Activated CD8-positive, alpha-beta T cell treated with anti-CD3 and anti-CD28 coated beads for 36 hours (primary cell): Measurements from ENCODE around the gene EPHA4. TPM values are rescaled to one million over a fixed set of nuclear protein-coding genes. Genes with fewer than 3 reads are reported as not detected.

Experiments used
- ATAC-seq: fragments of 200-7000 bp; cut with Tn5 transposase; one replicate; pipeline ENCODE4 v1.10.0; 2021; ENCODE audit warnings: mild to moderate bottlenecking, moderate library complexity
- CTCF ChIA-PET: fragments of 350-600 bp; sonication (Branson Sonifier 250); formaldehyde crosslinking; loops from one replicate; lab custom pipeline; 2021; ENCODE audit warnings: antibody characterized with exemption; lab: Charles Lee
- POLR2A ChIA-PET: fragments of 350-600 bp; sonication (Branson Sonifier 250); formaldehyde crosslinking; loops from one replicate; lab custom pipeline; 2021; ENCODE audit warnings: antibody characterized with exemption; lab: Charles Lee
- DNase-seq: peaks from one replicate; pipeline ENCODE4 v3.0.0-alpha.2; 2020
- H3K27ac Mint-ChIP-seq: one replicate; pipeline ENCODE4 v1.8.0; 2021; ENCODE audit warnings: mild to moderate bottlenecking, mixed read lengths
- H3K27me3 Mint-ChIP-seq: one replicate; pipeline ENCODE4 v1.8.0; 2021; ENCODE audit warnings: mixed read lengths
- H3K36me3 Mint-ChIP-seq: one replicate; pipeline ENCODE4 v1.8.0; 2021; ENCODE audit warnings: low read depth, mixed read lengths
- H3K4me1 Mint-ChIP-seq: one replicate; pipeline ENCODE4 v1.8.0; 2021; ENCODE audit warnings: low read depth, mixed read lengths
- H3K4me3 Mint-ChIP-seq: one replicate; pipeline ENCODE4 v1.8.0; 2021; ENCODE audit warnings: mild to moderate bottlenecking, moderate library complexity, mixed read lengths
- H3K9me3 Mint-ChIP-seq: one replicate; pipeline ENCODE4 v1.8.0; 2021; ENCODE audit warnings: mixed read lengths
- CTCF ChIP-seq: fragments of 200-600 bp; IDR thresholded peaks from one replicate; pipeline ENCODE4 v1.8.0; 2022; ENCODE audit warnings: antibody characterized with exemption, mild to moderate bottlenecking
- intact Hi-C: fragments of 100-400 bp; cut with micrococcal nuclease; formaldehyde crosslinking; loops from one replicate; pipeline ENCODE4 v1.10.0; 2022
- total RNA-seq, 2 experiments: library from RNA; stranded (reverse); gene quantifications; one replicate each; pipeline ENCODE4 v1.2.3, GENCODE V29; 2021

The EPHA4 gene
- total RNA-seq, 2 experiments from 2014 or later, result 1.8 to 2.3 TPM

GRCh38 chr2:221529177-221529942, 42.7 kb downstream of the EPHA4 start:
- TF ChIP-seq CTCF, result no peak
- ChIA-PET POLR2A (interaction anchor here (1.4 kb wide), 1 partner anchor 10 kb away, joined by 3 read pairs; no protein-coding TSS in a partner anchor), CTCF (no interaction called here)
- H3K9me3 Mint-ChIP-seq, result no peaks in the 10 kb centered on the region
- no peaks in the 10 kb centered on the region for H3K27me3 Mint-ChIP-seq
- peak overlapping the region; percentile 35 for H3K4me3 Mint-ChIP-seq
- ATAC-seq, result peak; percentile 29
- no peak for DNase-seq
- no peaks in the 10 kb centered on the region for H3K36me3 Mint-ChIP-seq
- peaks cover 29% of the 10 kb centered on the region for H3K4me1 Mint-ChIP-seq
- intact Hi-C loops, result no loop called here
- H3K27ac Mint-ChIP-seq, result peak overlapping the region; percentile 56

DNA sequence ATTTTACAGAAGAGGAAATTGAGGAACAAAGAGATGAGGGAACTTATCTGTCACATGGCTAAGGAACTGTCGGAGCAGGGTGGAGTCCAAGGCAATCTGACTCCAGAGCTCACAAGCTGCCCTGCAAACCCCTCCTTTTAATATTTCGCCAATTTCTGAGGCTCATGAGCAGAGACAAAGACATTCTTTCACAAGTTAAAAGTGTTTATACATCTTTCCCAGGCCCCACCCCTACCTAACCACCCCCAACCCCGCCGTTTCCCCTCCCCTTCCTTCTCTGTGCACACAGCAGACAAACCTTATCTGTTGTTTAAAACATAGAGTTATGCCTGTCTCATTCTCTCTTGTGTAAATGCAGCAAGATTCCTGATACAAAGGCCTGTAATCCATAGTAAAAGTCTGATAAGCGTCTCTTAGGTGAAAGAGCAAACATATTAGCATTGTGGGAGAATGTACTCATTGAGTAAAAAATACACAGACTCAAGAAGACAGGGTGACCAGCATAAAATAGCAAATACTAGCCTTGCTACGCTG, 44.3 kb downstream of the EPHA4 start:
- ATAC-seq (no peak), DNase-seq (no peak)
- Mint-ChIP-seq H3K27me3 (no peaks in the 10 kb centered on the region), H3K4me3 (no peak overlapping the region), H3K9me3 (no peaks in the 10 kb centered on the region), H3K4me1 (peaks cover 29% of the 10 kb centered on the region), H3K27ac (peak overlapping the region; percentile 26), H3K36me3 (no peaks in the 10 kb centered on the region)
- TF ChIP-seq CTCF, result no peak
- ChIA-PET CTCF (no interaction called here), POLR2A (no interaction called here)
- intact Hi-C loops, result no loop called here

- DNase-seq, result no peak
- CTCF ChIA-PET, result no interaction called here
- no peak for TF ChIP-seq CTCF
- H3K4me1 Mint-ChIP-seq, result peaks cover 39% of the 10 kb centered on the region
- no peak overlapping the region for H3K27ac Mint-ChIP-seq
- H3K9me3 Mint-ChIP-seq, result no peaks in the 10 kb centered on the region
- ATAC-seq, result no peak
- no peaks in the 10 kb centered on the region for H3K36me3 Mint-ChIP-seq
- POLR2A ChIA-PET, result no interaction called here
- intact Hi-C loops, result no loop called here
- no peak overlapping the region for H3K4me3 Mint-ChIP-seq
- H3K27me3 Mint-ChIP-seq, result no peaks in the 10 kb centered on the region
These were observed 47.9 kb downstream of the EPHA4 start for GRCh38 chr2:221524158-221524557.

DNA sequence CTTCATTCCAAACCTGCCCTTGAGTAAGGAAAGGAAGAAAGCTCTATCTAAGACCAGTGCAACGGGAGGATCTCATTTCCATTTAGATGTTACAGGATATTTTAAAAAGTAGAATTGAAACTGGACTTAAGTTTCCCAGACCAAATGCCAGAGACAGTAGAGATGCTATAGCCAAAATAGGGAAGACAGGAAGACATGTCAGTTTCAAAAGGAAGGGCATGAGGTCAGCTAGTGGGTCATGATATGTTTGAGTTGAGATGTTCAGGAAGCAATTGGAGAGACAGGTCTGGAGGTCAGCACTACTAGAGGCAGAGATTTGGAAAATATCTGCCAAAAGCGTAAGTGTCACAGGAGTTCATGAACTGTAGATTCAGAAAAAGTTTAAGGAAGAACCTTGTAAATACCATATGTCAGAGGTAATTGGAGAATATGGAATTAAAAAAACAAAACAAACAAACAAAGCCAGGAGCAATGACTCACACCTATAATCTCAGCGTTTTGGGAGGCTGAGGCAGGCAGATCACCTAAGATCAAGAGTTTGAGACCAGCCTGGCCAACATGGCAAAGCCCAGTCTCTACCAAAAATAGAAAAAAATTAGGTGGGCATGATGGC, 50.8 kb downstream of the EPHA4 start:
- TF ChIP-seq CTCF, result no peak
- POLR2A ChIA-PET, result no interaction called here
- CTCF ChIA-PET, result no interaction called here
- H3K4me3 Mint-ChIP-seq, result no peak overlapping the region
- ATAC-seq (no peak), DNase-seq (no peak)
- H3K9me3 Mint-ChIP-seq, result no peaks in the 10 kb centered on the region
- intact Hi-C loops, result no loop called here
- H3K36me3 Mint-ChIP-seq, result no peaks in the 10 kb centered on the region
- H3K27me3 Mint-ChIP-seq, result no peaks in the 10 kb centered on the region
- H3K27ac Mint-ChIP-seq, result no peak overlapping the region
- H3K4me1 Mint-ChIP-seq, result peaks cover 25% of the 10 kb centered on the region
